OCI-LY1 (cell line): ENCODE measurements around the gene ALPK1.

Source experiments
- EZH2 ChIP-seq: fragments of 200-600 bp; sonication (generic), shearing (Covaris generic); IDR thresholded peaks from 2 replicates; pipeline ENCODE4 v1.8.0; 2017; ENCODE audit warnings: borderline replicate concordance, mixed run types, mild to moderate bottlenecking, antibody characterized with exemption, low read length, moderate library complexity, mixed read lengths
- TF ChIP-seq, protein P1 (sequence below): fragments of 200-600 bp; sonication (generic), shearing (Covaris generic); IDR thresholded peaks from 2 replicates; pipeline ENCODE4 v1.5.1; 2017; ENCODE audit warnings: mild to moderate bottlenecking, antibody characterized with exemption, low read length, moderate library complexity, mixed read lengths

DNA sequence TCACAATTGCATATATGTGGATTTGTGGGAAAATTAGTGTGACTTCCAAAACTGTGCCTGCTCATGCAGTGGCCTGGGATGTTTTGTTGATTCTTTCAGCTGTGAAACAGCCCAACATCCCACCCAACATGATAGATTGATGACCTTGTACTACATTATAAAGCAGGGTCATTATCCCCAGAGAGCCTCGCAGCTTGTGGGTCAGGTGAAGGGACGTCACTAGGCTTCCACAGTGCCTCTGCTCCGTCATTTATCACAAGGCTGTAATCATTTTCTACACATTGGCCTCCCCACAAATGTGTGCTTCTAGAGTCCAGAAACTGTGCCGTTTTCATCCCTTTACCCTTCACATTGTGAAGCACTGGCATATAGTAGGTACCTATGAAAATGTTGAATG, 31.6 kb downstream of the ALPK1 start:
- TF ChIP-seq EZH2 = no peak
- TF ChIP-seq, protein P1, sequence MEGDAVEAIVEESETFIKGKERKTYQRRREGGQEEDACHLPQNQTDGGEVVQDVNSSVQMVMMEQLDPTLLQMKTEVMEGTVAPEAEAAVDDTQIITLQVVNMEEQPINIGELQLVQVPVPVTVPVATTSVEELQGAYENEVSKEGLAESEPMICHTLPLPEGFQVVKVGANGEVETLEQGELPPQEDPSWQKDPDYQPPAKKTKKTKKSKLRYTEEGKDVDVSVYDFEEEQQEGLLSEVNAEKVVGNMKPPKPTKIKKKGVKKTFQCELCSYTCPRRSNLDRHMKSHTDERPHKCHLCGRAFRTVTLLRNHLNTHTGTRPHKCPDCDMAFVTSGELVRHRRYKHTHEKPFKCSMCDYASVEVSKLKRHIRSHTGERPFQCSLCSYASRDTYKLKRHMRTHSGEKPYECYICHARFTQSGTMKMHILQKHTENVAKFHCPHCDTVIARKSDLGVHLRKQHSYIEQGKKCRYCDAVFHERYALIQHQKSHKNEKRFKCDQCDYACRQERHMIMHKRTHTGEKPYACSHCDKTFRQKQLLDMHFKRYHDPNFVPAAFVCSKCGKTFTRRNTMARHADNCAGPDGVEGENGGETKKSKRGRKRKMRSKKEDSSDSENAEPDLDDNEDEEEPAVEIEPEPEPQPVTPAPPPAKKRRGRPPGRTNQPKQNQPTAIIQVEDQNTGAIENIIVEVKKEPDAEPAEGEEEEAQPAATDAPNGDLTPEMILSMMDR = no peak
